Activated CD4-positive, alpha-beta T cell treated with anti-CD3 and anti-CD28 coated beads for 48 hours (primary cell): ENCODE results near the gene DNER.
"Not testable (repeated sequence)": the region's sequence is repeated elsewhere in the genome, so short reads cannot be mapped to it uniquely, and the experiment has no call there.

ENCODE experiments used
- DNase-seq: peaks from one replicate; pipeline ENCODE4 v3.0.0-alpha.2; 2020

The DNER gene

GRCh38 chr2:229559986-229560385 lies 154.4 kb downstream of the DNER start:
- no peak for DNase-seq

- DNase-seq = no peak
Observed at GRCh38 chr2:229553091-229553490, 161.3 kb downstream of the DNER start.

- DNase-seq = no peak
Observed at GRCh38 chr2:229543176-229543873, 171.0 kb downstream of the DNER start.

DNA sequence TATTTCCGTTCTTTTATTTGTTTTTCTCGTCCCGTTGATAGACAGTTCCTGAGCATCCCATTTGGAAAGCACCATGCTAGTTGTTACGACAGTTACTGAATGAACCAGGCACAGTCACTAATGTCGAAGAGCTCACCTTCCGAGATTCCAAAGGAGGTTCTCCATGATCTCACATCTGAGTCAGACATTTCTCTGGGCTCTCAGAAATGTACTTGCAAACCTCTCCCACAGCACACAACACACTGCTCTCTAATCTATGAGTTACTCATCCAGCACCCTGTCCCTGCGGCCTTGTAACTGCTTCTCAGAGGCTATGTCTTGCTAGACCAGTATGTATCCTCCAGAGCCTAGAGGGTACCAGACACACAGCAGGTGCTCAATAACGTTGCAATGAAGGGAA lies 174.7 kb downstream of the DNER start:
- no peak for DNase-seq

DNA sequence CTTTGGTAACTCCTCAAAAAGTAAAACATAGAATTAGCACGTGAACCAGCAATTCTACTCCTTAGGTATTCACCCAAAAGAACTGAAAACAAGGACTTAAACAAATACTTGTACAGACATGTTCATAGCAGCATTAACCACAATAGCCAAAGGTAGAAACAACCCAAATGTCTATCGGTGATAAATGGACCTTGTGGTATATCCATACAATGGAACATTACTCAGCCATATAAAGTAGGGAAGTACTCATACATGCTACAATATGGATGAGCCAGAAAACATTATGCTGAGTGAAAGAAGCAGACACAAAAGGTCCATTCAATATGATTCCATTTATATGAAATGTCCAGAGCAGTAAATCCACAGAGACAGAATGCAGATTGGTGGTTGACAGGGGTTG lies 182.8 kb downstream of the DNER start:
- DNase-seq = no peak

DNA sequence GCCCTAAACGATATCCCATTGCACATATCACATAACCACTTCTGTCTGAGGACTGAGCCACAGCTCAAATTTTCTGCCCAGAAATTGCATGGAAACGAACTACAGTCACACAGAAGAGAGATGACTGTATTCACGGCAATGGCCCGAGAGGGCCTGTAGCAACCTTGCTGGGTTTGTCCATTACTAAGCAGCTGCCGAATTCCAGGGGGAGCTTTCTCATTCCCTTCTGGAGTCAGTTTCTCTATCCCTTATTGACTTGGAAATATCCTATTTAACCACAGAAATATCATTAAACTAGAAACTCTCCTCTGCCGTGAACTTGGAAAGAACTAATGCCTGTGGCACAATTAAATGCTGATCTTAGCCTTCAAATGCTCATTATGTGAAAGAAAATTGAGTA lies 183.9 kb downstream of the DNER start:
- DNase-seq = no peak

DNA sequence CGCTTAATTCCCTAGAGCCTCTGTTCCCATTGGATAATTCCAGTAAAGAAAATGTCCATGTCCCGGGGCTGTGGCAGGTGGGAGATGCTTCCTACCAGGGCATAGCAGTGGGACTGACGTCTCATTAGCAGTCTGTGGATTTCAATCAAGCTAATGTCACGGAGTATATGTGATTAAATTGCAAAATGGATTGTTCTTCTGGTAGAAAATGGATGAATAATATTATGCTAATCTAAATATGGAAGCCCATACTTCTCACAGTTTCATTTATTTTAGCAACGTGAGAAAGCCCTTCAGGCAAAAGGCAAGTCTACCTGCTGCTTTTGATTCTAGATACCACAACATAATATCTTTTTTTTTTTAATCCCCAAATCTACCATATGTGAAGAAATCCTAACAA lies 185.5 kb downstream of the DNER start:
- DNase-seq = no peak

DNA sequence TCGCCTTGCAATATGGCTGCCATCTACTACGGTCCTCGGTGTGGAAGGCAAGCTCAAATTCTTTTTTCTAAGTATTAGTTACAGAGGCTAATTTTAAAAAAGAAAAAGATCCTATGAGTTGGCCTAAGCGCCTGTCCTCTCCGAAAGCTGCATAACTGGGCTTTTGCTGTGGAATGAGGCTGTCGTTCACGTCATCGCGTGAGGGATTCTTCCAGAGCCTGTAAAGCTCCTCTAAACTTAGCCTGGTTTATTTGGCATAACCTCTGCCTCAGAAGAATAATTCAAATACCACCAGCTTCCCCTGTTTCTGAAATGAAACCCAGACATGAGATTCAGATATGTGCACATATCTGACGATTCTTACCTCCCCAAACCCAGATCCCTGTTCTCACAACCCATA lies 187.4 kb downstream of the DNER start:
- no peak for DNase-seq

DNA sequence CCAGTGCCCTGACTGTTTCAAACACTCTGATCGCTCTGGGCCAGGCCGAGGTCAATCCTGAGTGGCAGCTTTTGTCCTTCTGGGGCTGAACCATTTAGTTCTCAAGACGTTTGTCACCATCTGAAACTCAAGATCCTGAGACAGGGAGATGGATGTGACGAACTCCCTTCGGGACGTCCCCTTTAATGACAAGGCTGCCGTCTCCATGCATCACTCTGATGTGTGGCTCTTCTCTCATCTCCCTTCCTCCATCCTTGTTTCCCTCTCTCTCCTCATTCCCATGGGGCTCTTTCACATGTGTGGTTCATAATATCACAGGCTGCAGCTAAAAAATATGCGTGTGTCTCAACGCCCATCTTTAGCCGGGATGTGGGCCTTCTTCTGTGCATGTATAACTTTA lies 189.6 kb downstream of the DNER start:
- DNase-seq = no peak

- DNase-seq = no peak
Observed at GRCh38 chr2:229523663-229524062, 190.7 kb downstream of the DNER start.

DNA sequence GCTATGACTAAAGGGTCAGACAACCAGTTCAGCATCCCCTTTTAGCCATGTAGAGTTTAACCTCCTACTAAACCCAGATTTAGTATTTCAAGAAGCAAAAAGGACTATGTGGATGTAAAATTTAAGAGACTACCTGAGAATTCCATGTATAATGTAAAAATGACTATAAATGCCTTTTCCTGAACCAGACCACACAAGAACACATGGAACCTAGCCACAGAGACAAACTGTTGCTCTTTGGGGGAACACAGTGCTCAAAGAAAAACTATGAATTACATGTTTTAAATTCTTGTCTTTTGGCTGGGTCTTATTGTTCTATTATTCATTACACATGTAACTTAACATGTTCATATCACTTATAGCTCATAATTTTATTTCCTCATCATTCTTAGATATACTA lies 192.8 kb downstream of the DNER start:
- no peak for DNase-seq

GRCh38 chr2:229520691-229521096 lies 193.7 kb downstream of the DNER start:
- DNase-seq = no peak

GRCh38 chr2:229519655-229520430 lies 194.5 kb downstream of the DNER start:
- no peak for DNase-seq

- DNase-seq = no peak
Observed at GRCh38 chr2:229514273-229514895, 200.0 kb downstream of the DNER start.

DNA sequence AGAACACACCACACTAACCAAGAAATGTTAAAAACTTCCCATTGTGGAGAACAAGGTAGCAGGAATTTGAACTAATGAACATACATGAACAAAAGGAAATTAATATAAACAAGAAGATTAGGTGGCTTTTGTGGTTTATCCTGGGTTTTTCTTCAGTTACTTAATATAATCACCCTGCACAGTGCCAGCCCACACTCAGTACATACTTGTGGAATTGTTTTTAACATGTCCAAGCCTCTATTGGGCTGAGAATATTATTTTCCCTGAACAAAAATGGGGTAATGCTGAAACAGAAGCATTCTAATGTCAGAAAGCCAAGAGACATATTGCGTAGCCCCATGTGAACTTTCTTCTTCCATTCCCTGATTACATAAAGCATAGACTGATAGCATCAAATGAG lies 202.8 kb downstream of the DNER start:
- DNase-seq = no peak

DNA sequence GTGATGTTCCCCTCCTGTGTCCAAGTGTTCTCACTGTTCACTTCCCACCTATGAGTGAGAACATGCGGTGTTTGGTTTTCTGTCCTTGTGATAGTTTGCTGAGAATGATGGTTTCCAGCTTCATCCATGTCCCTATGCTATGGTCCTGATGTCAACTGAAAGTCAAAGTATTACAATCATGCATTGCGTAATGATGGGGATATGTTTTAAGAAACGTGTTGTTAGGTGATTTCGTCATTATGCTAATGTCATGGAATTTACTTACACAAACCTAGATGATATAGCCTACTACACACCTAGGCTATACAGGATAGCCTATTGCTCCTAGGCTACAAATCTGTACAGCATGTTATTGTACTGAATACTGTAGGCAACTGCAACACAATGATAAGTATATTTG lies 207.7 kb downstream of the DNER start:
- DNase-seq = not testable (repeated sequence)

- no peak for DNase-seq
Observed at GRCh38 chr2:229501051-229501794, 213.1 kb downstream of the DNER start.

DNA sequence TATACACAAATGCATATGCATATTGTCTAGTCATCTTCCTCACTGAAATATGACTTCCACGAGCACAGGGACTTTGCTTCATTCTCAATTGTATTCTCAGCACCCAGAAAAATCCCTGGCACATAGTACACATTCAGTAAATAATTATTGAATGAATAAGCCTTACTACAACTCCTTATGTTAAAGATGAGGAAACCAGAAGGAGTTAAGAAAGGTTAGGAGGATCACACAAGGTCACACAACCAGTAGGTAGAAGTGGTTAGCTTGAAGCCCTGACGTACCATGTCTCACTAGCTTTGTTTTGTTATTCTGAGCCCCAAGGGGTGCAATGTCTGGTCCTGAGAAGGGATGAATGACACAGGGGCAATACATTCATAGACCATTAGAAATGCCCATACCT lies 222.3 kb downstream of the DNER start:
- no peak for DNase-seq

- DNase-seq = no peak
Observed at GRCh38 chr2:229490167-229490566, 224.2 kb downstream of the DNER start.

GRCh38 chr2:229489016-229489415 lies 225.3 kb downstream of the DNER start:
- no peak for DNase-seq

DNA sequence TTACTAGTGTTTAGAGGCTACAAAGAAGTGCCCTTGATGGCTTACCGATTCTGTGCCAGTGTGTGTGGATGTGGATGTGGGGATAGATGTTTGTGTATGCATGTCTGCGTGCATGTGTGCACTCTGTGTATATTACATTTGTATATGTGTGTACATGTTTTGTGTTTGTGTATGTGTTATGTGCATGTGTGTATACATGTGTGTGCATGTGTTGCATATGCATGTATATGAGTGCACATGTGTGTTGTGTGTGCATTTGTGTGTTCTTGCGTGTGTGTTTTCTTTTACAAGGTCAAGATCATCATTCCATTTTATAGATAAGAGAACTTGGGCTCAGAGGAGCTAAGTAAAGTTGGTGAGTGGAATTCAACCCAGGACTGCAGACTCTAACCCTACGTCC lies 226.1 kb downstream of the DNER start:
- DNase-seq = no peak

GRCh38 chr2:229486673-229487072 lies 227.7 kb downstream of the DNER start:
- DNase-seq = no peak

GRCh38 chr2:229485857-229486256 lies 228.5 kb downstream of the DNER start:
- DNase-seq = no peak
